Stimulated activated CD4-positive, alpha-beta T cell treated with anti-CD3 and anti-CD28 coated beads, TNF-alpha, amount 100 ng/mL, for 24 hours (primary cell): ENCODE results near the gene ETV7.

Source experiments
- DNase-seq, 3 experiments: peaks; one replicate each; pipeline ENCODE4 v3.0.0-alpha.2; 2020; ENCODE audit warnings: low read depth in 3 of 3

Gene ETV7

DNA sequence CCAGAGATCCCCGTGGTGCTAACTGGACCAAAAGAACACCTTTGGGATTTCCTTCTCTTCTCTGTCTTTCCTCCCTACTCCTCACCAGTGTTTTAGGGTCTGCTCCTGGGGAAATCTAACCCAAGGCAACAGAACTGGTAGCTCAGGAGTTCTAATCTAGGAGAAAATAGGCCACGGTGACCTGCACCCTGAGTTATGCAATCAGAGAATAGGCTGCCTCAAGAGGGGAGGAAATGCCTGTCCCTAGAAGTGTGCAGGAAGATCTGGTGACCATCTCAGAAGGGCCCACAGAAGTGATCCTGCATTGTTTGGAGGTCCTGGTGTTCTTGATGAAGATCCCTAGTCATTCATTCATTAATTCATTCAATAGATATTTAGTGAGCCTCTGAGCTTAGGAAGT is 3.4 kb downstream of the ETV7 start:
- DNase-seq = no peak

DNA sequence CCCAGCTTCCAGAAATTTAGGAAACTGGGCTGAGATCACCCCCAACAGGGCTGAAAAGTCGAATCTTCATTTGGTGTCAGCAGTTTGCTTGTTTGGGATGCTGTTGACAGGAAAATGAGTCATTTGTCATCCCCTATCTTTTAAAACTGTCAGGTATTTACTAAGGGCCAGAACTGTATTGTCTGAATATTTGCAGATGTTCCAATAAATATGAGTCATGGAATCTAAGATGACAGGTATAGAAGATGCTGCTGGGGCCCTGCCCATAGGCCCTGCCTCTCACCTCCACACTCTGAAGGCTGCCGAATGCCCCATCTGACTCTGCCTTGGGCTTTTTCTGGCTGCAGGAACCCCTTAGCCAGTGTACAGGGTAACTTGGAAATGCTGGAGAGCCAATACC is 3.9 kb downstream of the ETV7 start:
- no peak for DNase-seq

DNA sequence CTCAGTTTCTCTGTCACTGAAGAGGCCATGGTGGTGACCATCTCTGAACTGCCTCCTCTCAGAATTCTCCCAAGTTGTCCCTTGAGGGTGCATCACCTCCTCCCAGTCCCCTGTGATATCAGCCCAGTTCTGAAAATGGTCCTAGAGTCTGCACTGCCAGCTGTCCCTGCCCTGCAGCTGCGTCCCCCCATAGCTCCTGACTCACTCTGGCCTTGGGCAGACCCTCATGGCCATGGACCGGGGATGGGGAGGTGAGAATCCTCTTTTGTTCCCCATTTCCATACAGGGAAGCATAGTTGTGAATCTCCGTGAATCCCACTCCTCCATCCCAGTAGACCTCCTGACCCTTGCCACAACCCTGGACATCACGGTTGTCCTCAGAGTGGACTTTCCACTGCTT is 4.5 kb downstream of the ETV7 start:
- no peak for DNase-seq

DNA sequence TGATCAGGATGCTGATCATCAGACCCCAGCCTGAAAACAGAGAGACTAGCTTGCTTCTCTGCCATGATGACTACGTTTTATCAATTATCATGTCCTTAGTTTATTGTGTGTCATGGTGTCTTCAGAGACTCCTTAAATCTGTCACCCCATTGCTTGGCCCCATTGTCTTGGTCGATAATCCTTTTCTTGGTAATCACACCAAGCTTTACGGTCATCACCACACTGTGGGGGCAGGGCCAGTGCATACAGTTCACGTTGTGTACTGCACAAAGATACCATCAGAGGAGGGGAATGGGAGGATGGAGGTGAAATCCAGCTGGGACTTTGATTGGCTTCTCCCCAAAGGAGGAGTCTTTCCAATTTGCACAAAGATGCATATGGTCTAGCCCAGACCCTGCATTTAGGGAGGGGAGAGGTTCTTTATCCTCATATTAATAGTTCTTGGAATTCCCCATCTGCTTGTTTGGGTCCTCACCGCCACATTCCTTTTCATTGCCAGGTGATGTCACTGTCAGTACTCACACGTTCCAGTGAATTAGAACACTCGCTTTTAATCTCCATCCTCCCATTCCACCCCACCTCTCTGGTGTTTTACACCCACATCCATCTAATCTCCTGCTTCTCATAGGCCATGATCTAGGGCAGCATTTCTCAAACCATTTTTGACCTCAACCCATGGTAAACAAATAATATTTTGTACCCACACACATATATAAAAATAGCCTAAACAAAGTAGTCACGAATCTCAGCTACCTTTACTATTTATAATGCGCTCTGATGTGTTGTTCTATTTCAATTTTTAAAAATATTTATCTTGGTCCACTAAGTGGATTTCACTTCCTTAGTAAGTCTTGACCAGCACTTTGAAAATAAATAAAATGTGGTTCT is 5.7 kb downstream of the ETV7 start:
- DNase-seq = no peak

DNA sequence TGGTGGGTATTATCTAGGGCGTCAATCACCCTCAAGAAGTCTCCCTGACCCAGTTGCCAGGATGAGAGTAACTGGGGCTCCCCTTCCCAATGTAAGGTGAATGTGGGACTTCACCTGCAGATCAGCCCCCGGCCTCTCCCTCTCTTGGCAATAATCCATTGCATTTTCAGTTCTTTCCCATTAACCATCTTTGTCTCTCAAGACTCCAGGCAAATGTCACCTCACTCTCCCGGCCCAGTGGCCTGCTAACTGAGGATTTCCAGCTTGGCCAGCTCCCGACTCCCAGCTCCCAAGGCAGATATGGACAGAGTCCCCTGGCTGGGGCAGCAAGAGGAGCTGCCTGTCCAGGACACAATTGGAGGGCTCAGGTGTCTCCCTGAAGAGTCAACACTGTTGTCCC is 7.3 kb downstream of the ETV7 start:
- DNase-seq = no peak

DNA sequence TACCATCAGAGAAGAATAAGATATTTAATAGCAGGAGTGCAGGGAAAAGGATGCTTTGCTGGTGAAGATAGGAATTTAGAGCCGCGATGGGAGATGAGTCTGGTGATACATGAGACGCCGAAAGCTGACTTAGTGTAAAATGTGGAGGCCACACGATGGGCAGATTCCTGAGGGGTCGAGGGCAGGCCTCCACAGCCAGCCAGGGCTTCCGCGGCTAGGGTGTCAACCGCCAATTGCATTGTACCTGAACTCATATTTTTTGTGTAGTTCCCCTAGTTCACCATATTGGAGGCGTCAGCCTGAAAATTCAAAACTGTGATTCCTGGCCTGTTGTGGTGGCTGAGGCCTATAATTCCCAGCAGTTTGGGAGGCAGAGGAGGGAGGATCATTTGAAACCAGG is 8.5 kb downstream of the ETV7 start:
- no peak for DNase-seq

DNA sequence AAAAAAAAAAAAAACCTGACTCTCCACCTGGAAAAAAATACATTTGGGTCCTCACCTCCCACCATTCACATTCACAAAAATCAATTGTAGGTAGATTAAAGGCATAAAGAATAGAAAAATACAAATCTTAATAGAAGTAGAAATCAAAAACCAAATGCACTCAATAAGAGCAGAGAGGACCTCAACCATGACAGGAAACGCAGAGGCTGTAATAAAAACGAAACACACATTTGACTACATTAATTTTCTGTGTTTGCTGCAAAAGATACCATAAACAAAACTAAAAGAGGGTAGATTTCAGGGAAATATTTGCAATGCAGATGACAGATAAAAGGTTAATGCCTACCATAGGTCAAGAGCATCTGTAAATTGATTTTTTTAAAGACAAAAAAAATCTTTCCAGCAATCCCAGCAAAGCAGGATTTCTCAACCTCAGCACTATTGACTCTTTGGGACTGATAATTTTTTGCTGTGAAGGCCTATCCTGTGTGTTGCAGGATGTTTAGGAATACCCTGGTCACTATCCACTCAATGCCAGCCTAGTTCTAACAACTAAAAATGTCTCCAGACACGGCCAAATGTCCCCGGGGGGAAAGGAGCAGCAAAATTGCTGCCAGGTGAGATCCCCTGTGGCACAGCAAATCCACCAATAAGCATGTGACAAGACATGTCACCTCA is 9.1 kb downstream of the ETV7 start:
- DNase-seq = no peak

DNA sequence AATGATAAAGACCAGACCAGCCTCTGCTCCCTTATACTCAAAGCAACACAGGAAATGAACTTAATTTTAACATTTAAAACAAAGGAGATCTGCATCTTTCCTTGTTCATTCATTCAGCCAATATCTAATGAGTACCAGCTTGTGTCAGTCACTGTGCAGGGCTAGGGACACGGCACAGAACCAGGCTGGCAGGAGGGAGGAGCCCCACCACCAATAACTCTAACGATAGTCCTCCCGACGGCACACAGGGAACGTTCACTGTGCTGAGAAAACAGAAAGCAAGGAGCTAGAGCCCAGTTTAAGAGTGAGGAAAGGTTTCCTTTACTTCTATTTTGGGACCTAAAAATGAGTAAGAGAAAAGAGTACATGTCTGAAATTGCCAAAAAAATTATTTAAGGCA is 9.9 kb downstream of the ETV7 start:
- DNase-seq = no peak

DNA sequence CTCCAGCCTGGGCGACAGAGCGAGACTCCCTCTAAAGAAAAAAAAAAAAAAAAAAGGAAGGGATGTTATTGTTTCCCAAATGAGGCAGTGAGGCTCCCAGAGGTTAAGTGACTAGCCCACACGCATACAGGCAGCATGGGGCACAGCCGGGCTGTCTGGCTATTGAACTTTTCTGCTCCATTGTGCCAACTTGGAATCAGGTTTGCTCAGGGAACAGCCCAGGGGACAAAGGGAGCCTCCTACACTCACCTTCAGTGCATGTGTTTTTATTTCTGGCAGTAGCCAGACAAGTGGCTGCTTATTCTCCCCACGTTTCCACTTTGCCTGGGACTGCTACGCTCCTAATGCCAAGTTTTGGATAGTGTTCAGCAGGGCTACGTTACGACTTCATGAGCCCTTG is 10.7 kb downstream of the ETV7 start:
- no peak for DNase-seq

DNA sequence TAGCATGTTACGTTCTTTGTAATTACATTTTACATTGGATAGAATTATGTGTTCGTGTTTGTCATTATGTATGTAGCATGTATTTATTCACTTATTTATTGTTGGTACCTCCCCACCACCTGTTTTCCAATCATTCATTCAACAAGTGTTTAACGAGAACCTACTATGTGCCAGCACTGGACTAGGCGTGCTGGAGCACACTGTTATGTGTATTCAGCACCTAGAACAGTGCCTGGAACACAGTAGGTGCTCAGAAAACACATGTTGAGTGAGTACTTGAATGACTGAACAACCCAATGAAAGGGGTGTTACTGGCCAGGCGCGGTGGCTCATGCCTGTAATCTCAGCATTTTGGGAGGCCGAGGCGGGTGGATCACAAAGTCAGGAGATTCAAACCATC is 11.3 kb downstream of the ETV7 start:
- DNase-seq = no peak

DNA sequence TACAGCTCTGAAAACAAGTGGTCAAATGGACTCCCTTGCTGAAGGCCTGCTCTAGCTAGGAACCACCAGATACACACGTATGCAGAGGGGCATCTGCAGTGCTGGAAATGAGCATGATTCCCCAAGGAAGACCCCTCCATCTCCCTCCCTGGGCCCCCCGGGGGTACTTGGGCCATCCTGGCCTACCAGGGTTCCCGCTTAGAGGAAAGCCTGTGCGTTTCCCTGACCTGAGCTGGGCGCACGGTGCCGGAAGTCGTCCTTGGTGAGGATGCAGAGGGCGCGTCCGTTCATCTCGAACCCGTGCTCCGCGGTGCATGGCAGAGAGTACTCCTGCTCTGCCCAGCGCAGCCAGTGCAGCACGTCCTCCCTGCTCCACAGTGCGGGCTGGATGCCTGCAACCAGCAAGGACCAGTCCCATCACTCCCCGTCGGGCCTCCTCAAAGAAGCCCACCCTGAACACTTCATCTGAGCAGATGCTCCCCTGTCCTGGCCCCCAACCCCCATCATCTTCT is 11.8 kb downstream of the ETV7 start:
- no peak for DNase-seq

DNA sequence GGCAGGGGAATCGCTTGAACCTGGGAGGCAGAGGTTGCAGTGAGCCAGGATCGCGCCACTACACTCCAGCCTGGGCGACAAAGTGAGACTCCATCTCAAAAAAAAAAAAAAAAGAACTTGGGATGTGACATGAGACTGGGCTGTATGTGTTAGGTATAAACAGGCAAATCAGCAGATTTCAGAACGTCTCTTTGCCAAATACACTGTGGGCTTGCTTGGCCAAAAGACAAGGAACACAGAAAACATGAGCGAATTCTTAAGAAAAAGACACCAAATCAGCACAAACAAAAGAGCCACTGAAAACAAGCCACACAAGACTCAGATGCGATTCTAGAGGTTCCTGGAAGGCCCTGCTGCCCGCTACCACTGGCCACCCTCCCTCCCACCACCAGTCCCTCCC is 12.5 kb downstream of the ETV7 start:
- DNase-seq = no peak

DNA sequence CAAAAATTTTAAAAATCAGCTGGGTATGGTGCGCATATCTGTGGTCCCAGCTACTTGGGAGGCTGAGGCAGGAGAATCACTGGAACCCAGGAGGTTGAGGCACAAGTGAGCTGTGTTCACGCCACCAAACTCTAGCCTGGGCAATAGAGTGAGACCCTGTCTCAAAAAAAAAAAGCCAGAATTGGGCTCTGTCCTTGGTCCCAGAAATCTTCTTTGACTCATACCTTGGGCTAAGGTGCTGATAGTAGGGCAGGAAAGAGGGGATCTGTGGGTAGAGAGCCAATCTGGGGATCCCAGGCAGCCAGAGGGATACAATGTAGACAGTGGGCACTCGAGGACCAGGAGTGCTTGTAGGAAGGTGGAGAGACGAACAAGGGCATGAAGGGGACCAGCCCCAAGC is 13.3 kb downstream of the ETV7 start:
- no peak for DNase-seq

DNA sequence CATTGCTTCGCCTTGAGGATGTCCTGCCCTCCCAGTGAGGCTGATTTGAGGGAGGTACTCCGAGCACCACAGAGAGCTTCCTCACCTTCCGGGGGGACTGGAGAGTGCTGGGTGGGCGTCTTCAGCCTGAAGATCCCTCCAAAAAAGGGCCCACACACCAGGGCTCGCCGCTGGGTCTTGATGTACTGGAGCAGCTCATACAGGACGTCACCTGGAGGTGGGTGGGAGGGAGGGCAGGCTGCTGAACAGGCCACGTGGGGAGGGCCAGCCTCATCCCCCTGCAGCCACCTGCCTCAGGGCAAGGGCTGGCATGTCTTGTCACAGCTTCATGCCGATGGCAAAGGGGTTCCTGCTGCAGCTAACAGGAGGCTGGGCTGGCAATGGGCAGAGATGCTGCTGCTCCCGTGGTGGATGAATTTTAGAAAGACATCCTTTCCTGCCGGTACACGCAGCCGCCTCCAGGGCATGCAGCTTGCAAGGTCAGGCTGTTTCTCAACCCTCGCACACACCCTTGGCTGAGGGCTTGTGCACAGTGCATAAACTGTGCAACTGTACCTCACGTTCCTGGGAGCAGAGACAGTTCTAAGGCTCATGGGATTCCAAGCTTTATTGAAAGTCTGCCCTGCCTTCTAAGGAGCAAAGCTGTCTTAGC is 14.0 kb downstream of the ETV7 start:
- no peak for DNase-seq

DNA sequence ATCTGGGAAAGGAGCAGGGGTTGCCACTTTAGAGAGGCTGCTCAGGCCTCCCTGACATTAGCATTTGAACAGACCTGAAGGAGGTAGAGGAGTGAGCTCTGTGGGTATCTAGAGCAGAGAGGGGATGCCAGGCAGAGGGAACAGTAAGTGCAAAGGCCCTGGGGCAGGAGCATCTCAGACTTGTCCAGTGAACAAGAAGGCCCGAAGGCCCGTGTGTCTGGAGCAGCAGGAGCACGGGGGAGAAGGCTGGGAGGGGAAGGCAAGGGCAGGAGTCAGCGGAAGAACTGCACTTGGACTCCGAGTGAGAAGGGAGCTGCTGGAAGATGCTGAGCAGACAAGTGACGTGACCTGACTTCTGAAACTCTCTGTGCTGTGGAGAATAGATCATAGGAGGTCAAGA is 15.4 kb downstream of the ETV7 start:
- DNase-seq = no peak

DNA sequence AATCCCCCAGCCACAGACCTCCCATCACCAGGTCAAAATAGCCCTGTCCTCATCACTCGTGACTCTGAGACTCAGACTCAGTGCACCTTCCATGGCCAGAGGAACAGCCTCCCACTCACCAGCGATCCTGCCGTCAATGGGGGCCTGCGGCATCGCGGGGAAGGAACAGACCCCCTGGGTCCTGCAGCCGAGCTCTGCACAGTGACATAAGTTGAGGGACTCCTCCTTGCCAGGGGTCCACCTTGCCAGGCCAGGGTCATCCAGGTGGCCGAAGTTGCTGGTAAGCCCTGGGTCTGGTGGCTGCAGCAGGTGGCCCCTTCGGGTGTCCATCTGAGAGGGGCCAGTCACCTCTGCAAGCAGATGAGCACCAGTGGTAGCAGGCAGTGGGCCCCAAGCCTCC is 16.3 kb downstream of the ETV7 start:
- DNase-seq = no peak

DNA sequence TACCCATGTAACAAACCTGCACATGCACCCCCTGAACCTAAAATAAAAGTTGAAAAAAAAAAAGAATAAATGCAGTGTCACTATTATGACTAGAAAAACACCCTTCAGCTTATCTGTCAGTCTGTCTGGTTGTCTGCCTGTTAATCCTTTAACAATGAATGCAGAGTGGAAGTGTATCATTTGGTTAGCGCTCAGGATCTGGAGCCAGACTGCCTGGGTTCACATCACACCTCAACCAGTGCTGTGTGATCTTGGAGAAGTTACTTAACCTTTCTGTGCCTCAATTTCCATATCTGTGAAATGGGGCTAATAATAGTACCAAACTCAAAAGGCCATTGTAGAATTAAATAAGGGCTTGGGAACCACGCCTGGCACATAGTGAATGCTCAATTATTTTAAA is 16.8 kb downstream of the ETV7 start:
- DNase-seq = no peak

DNA sequence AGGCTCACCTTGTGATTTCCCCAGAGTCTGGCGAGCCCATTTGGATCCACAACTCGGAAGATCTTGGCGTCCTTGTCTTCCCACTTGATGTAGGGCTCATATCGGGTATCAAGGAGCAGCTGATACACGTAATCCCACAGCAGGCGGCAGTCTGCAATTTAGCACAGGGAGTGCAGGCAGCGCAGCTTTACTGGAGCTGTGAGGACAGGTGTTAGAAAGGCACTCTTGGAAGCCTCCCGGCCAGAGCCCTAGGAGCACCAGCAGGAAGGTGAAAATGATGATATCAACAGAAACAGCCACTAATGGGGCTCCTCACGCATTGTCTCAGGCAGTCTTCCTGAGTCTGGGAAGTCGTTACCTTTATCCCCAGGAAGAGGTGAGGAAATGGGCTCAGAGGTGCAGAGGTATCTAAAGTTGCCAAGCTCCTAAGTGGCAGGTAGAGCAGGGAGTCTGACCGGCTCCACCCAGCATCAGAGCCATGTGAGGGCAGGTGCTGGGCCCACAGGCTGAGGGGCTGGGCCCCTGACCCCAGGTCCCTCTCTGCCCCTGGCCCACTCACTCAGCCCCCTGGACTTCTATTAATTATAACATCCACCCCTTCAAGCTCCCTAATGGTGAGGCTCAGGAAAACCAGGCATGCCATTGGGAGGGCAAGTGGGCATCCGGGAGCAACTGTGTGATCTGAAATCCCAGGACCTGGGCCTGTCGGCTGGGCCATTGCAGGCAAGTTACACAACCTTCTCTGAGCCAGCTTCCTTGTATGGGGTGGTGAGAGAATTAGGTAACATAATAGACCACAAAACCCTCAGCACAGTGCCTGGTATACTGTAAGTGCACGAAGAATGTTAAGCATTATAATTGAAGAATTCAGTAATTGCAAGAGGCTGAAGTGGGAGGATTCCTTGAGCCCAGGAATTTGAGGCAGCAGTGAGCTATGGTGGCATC is 18.3 kb downstream of the ETV7 start:
- DNase-seq = no peak

DNA sequence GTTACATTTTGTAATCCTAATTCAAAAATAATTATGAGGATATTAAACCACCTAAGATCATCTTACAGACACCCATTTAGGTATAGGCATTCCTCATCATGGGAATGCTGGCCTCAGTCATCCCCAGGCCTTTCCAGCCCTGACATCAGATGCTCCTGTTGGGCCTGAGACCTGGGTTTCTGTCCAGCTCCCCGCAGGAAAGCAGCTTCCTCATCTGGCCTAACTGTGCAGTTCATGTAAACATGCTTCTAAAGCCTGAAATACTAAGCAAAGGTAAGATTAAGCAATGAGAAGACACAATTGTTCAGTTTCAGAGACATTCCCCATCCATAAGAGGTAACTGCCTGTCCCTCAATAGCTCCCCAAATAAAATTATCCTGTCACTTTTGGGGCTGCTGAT is 19.0 kb downstream of the ETV7 start:
- DNase-seq = no peak

DNA sequence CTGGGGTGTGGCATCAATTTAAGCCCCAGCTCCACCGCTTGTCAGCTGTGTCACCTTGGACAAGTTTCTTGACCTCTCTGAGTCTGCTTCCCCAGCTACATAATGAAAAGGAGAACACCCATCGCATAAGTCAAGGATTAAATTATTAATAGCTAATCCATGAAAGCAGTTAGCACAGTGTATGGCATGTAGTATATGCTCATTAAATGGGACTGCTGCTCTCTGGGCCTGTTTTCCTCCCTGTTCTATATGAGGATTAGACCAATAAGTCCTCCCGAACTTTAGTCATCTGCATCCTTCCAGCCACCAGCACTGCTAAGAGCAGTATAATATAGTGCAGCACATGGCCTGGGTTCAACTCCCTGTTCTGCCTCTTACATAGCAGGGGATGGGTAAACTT is 19.7 kb downstream of the ETV7 start:
- no peak for DNase-seq

DNA sequence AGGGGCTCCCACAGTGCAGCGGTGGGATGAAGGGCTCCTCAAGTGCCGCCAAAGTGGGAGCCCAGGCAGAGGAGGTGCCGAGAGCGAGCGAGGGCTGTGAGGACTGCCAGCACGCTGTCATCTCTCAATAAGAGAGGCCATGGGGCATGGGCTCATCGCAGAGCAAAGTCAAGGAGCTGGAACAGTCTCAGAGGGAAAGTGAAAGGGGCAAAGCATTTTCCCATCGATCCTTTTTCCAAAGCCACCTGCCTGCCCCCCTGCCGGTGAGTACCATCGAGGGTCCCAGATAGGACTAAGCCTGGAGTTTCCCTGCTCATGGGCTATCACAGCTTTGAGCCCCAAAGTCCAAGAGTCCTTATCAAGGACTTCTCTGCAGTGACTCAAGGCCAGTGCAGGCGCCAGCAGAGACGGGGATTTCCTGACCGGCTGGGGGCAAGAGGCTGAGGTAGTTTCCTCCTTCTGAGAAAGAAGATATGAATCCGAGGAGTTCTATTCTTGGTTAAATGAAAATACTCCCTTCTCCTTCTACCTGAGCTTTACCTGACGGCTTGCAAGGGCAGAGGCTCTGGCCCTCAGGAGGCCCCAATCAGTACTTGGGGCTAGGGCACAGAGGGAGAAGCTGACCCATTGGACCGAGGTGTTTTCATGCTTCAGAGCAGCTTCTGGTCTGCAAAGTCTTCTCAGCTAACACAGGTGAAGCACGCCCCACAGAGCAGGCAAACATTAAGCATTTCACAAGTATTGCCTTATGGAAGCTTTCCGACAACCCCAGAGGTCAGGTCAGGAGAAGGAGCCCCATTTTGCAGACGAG is 22.6 kb downstream of the ETV7 start:
- DNase-seq = no peak
